ENCODE results near the gene PRELID1. TPM values are rescaled to one million over a fixed set of nuclear protein-coding genes. Genes with fewer than 3 reads are reported as not detected.

PRELID1 gene
- total and polyA plus RNA-seq, 2 donors (not counting 3 experiments of a cell fraction or from before 2014, with no cell fraction given), result 201 to 293 TPM

- dilution Hi-C loops (cut with MboI; ENCODE audit: extremely low pct_ligation_motif_present, low sequenced_read_pairs), result no loop called here
- Histone ChIP-seq H3K4me1 (ENCODE audit: control insufficient read depth, extremely low read depth, insufficient read depth, low read length) (no peaks in the 10 kb centered on the region), H4K20me1 (replicated peaks; ENCODE audit: control insufficient read depth, extremely low read depth, insufficient read depth, low read length) (no peaks in the 10 kb centered on the region), H3K79me2 (ENCODE audit: control insufficient read depth, insufficient read depth, low read length) (no peaks in the 10 kb centered on the region), H3K9ac (replicated peaks; ENCODE audit: extremely low read depth, insufficient read depth, low read length) (no peak overlapping the region), H3K36me3 (ENCODE audit: control insufficient read depth in 2 of 2, extremely low read depth in 1 of 2, insufficient read depth in 2 of 2, low read length in 2 of 2) (peaks cover 21 to 23% of the 10 kb centered on the region in 2 experiments), H3K9me3 (replicated peaks; ENCODE audit: control insufficient read depth, insufficient read depth, low read length) (no peaks in the 10 kb centered on the region), H3K4me2 (ENCODE audit: insufficient read depth, low read length) (no peak overlapping the region), H3K4me3 (replicated peaks in 1 of 3; ENCODE audit: insufficient read depth in 1 of 3, low read depth in 1 of 3, low read length in 3 of 3) (no peak overlapping the region), H3K27ac (ENCODE audit: insufficient read depth, low read depth, low read length) (no peak overlapping the region), H3K27me3 (ENCODE audit: control insufficient read depth in 2 of 2, insufficient read depth in 2 of 2, low read length in 2 of 2) (no peaks in the 10 kb centered on the region), H2AFZ (ENCODE audit: low read depth, low read length) (no peak overlapping the region), H3K9me1 (replicated peaks; ENCODE audit: control insufficient read depth, extremely low read depth, insufficient read depth, low read length) (no peaks in the 10 kb centered on the region)
- FAIRE-seq (no peak), DNase-seq (ENCODE audit: low read depth, low spot score) (no peak)
- intact Hi-C loops (cut with micrococcal nuclease), result no loop called here
- TF ChIP-seq POLR2A (IDR thresholded peaks at IDR 0.05; ENCODE audit: low read depth, low read length), result no peak
- no peak for TF ChIP-seq FOS (IDR thresholded peaks at IDR 0.05; ENCODE audit: borderline replicate concordance, insufficient read depth, low read length)
- ChIA-PET CTCF (interaction anchor here (1.0 to 1.3 kb wide), 3 partner anchors 16 to 158 kb away, joined by 3 to 4 read pairs (median 3); no protein-coding TSS in a partner anchor), POLR2A (no interaction called here)
- BruUV-seq (replicated peaks), result no TSS peak
Observed at GRCh38 chr5:177269976-177270375, 33.6 kb upstream of the PRELID1 start.

DNA sequence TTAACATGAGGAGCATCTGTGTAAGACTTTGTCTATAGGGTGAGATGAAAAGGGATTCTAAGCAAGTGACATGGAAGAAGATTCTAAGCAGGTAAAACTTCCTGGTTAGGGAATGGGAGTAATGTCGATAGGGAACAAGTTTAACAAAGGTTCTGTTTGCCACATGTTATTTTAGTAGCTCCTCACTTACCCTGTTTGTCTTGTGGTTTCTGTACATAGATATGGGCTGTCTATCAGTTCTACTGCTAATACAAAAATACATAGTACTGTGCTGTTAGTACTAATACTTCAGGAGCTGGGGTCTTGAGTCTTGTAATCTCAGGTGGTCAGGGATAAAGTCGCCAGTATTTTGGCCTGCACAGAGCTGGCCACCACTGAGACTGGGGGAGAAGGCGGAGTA lies 32.9 kb upstream of the PRELID1 start:
- H3K27me3 ChIP-seq (ENCODE audit: control insufficient read depth in 2 of 2, insufficient read depth in 2 of 2, low read length in 2 of 2), result no peaks in the 10 kb centered on the region
- TF ChIP-seq POLR2A (IDR thresholded peaks at IDR 0.05; ENCODE audit: low read depth, low read length) (no peak), JUN (IDR thresholded peaks at IDR 0.05; ENCODE audit: borderline replicate concordance, insufficient read depth, insufficient read length, low read depth) (no peak), FOS (IDR thresholded peaks at IDR 0.05; ENCODE audit: borderline replicate concordance, insufficient read depth, low read length) (no peak), MAX (IDR thresholded peaks at IDR 0.05; ENCODE audit: insufficient read depth, insufficient read length) (no peak), EZH2 (IDR thresholded peaks at IDR 0.05; ENCODE audit: borderline replicate concordance, low read depth, low read length, severe bottlenecking) (no peak), MYC (IDR thresholded peaks at IDR 0.05; ENCODE audit: low read depth, low read length) (no peak), GATA2 (IDR thresholded peaks at IDR 0.05; ENCODE audit: insufficient read depth, insufficient read length, low read depth, low read length) (no peak), POLR2AphosphoS5 (IDR thresholded peaks at IDR 0.05; ENCODE audit: insufficient read depth, low read depth, low read length) (no peak)
- TF ChIP-seq, protein P1, sequence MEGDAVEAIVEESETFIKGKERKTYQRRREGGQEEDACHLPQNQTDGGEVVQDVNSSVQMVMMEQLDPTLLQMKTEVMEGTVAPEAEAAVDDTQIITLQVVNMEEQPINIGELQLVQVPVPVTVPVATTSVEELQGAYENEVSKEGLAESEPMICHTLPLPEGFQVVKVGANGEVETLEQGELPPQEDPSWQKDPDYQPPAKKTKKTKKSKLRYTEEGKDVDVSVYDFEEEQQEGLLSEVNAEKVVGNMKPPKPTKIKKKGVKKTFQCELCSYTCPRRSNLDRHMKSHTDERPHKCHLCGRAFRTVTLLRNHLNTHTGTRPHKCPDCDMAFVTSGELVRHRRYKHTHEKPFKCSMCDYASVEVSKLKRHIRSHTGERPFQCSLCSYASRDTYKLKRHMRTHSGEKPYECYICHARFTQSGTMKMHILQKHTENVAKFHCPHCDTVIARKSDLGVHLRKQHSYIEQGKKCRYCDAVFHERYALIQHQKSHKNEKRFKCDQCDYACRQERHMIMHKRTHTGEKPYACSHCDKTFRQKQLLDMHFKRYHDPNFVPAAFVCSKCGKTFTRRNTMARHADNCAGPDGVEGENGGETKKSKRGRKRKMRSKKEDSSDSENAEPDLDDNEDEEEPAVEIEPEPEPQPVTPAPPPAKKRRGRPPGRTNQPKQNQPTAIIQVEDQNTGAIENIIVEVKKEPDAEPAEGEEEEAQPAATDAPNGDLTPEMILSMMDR (IDR thresholded peaks at IDR 0.05; ENCODE audit: extremely low read depth in 1 of 2, insufficient read depth in 1 of 2, low read depth in 1 of 2, low read length in 2 of 2), result no peak
- FAIRE-seq (no peak), DNase-seq (ENCODE audit: low read depth, low spot score) (no peak)
- CTCF ChIA-PET, result interaction anchor here (1.0 to 1.3 kb wide), 3 partner anchors 17 to 159 kb away, joined by 3 to 4 read pairs (median 3); no protein-coding TSS in a partner anchor
- H3K9me3 ChIP-seq (replicated peaks; ENCODE audit: control insufficient read depth, insufficient read depth, low read length), result no peaks in the 10 kb centered on the region
- no peak overlapping the region for H3K27ac ChIP-seq (ENCODE audit: insufficient read depth, low read depth, low read length)
- POLR2A ChIA-PET, result interaction anchor here (0.5 to 0.6 kb wide), 2 partner anchors 9 to 184 kb away, joined by 3 to 4 read pairs; partner anchors contain the start of gene FGFR4
- no peaks in the 10 kb centered on the region for H3K4me1 ChIP-seq (ENCODE audit: control insufficient read depth, extremely low read depth, insufficient read depth, low read length)
- intact Hi-C loops (cut with micrococcal nuclease), result no loop called here
- H4K20me1 ChIP-seq (replicated peaks; ENCODE audit: control insufficient read depth, extremely low read depth, insufficient read depth, low read length), result no peaks in the 10 kb centered on the region
- H2AFZ ChIP-seq (ENCODE audit: low read depth, low read length), result no peak overlapping the region
- H3K79me2 ChIP-seq (ENCODE audit: control insufficient read depth, insufficient read depth, low read length), result no peaks in the 10 kb centered on the region
- dilution Hi-C loops (cut with MboI; ENCODE audit: extremely low pct_ligation_motif_present, low sequenced_read_pairs), result no loop called here
- no peak overlapping the region for H3K4me2 ChIP-seq (ENCODE audit: insufficient read depth, low read length)
- no peaks in the 10 kb centered on the region for H3K9me1 ChIP-seq (replicated peaks; ENCODE audit: control insufficient read depth, extremely low read depth, insufficient read depth, low read length)
- H3K9ac ChIP-seq (replicated peaks; ENCODE audit: extremely low read depth, insufficient read depth, low read length), result no peak overlapping the region
- peaks cover 18 to 23% of the 10 kb centered on the region in 2 experiments for H3K36me3 ChIP-seq (ENCODE audit: control insufficient read depth in 2 of 2, extremely low read depth in 1 of 2, insufficient read depth in 2 of 2, low read length in 2 of 2)
- no TSS peak for BruUV-seq (replicated peaks)
- H3K4me3 ChIP-seq (replicated peaks in 1 of 3; ENCODE audit: insufficient read depth in 1 of 3, low read depth in 1 of 3, low read length in 3 of 3), result no peak overlapping the region
